ENCODE data around the gene TACC2. TPM values are rescaled to one million over a fixed set of nuclear protein-coding genes. Genes with fewer than 3 reads are reported as not detected.
"Not testable (repeated sequence)": the region's sequence is repeated elsewhere in the genome, so short reads cannot be mapped to it uniquely, and the experiment has no call there.

Gene TACC2
- polyA plus RNA-seq, 5 donors = 15.5 to 32.4 (median 24.3) TPM

DNA sequence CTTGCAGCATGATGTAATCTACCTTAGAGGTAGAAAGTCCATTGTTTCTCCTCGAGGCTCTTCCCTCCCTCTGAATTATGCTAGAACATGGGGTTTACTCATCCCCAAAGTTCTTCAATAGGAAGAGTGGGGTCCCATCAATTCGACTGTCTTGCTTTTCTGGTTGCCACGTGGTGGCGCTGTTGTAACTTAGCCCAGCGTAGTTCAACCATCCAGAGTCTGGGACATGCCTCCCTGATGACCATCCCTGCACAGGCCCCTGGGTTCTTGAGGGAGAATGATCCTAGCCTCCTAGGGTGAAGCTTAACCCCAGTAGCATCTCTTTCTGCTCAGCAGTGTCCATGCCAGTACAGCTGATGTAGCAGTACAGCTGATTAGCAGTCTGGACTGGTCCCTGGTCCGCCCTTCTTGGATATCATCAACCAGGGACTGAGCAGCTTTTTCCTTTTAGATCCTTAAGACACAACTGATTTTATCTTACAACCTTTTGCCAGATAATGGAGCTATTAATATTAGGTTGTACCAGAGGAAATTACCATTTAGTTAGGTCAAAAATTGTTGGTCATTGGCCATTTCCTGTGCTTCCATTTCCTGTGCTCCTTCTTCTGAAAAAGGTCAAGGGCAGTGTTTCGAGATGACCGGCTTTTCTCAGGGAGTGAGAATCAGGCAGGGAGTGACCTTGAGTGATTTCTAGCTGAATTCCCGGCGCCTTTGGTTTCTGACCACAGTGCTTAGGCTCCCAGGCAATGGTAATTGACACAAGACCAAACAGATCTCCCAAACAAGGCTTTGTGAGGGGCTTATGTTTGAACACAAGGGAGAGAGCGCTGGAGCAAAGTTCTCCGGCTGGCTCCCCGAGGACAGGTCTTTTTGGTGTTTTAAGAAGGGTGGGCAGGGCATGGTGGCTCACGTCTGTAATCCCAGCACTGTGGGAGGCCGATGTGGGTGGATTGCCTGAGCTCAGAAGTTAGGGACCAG lies 65.4 kb downstream of the TACC2 start:
- no peak for DNase-seq

DNA sequence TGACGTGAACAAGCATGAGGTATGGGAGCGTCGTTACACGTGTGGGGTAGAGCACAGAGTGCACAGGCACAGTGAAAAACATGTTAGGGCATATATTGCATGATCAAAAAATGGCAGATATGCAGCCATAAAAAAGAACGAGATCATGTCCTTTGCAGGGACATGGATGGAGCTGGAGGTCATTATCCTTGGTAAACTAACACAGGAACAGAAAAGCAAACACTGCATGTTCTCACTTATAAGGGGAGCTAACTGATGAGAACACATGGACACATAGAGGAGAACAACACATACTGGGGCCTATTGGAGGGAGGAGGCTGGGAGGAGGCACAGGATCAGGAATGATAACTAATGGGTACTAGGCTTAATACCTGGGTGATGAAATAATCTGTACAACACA lies 66.3 kb downstream of the TACC2 start:
- no peak for DNase-seq

DNA sequence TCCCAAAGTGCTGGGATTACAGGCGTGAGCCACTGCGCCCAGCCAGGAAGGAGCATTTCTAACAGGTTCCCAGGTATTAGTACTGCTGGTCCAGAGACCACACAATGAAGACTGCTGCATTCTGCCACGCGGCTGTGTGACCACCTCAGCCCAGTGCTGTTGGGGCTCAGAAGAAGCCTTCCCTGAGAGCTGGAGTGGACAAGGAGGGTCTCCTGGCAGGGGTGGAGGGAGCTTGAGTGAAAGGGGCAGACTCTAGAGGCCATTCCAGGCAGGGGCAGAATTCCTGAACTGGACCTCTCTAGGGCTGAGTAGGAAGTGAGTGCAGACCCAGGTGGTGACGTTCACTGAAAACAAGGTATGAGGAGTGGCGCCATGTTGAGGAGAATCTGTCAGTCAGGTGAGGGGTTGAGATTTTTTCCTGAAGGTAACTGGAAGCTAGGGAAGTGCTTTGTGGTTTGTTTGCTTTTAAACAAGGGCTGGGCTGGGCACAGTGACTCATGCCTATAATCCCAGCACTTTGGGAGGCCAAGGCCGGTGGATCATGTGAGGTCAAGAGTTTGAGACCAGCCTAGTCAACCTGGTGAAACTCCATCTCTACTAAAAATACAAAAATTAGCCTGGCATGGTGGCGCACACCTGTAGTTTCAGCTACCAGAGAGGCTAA lies 67.6 kb downstream of the TACC2 start:
- DNase-seq = no peak

DNA sequence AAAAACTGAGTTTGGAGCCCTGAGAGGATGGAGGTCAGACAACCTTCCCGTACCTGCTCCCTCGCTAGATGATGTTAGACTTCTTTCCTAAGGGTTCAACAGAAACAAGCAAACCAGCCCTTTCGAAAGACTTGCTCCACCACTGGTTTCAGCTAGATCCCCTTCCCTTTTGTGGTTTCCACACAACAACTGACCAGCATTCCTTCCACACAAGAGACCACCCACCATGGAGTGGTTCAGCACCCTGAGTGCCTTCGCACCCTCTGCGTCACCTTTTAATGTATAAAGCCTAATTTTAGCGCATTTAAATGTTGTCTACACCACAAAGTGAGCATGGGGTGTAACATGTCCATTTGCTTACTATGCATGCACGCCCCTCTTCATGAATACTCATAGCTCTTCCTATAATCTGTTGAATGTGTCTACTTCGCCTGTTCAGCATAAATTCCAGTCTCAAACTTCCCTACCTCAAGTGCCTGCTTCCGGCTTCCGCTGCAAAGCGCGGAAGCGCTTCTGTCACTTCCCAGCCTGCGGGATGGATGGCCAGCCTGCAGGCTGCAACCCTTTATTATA lies 69.0 kb downstream of the TACC2 start:
- DNase-seq = no peak

DNA sequence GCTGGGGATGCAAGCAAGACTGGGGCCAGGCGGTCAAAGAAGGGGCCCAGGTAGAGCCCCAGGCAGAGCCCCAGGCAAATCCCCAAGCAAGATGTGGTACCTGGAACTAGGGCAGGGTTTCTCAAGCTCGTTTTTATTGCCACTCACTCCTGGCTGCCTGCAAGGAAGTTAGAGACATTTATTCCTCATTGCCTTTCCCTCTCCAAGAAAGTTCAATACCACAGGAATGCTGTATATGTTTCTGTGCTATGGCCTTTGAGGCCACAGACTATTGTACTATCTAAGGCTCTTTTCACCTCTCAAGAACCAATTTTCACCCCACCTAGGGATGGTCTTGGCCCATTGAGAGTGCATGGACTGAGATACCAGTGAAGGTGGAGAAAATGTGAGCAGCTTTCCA lies 71.3 kb downstream of the TACC2 start:
- no peak for DNase-seq

DNA sequence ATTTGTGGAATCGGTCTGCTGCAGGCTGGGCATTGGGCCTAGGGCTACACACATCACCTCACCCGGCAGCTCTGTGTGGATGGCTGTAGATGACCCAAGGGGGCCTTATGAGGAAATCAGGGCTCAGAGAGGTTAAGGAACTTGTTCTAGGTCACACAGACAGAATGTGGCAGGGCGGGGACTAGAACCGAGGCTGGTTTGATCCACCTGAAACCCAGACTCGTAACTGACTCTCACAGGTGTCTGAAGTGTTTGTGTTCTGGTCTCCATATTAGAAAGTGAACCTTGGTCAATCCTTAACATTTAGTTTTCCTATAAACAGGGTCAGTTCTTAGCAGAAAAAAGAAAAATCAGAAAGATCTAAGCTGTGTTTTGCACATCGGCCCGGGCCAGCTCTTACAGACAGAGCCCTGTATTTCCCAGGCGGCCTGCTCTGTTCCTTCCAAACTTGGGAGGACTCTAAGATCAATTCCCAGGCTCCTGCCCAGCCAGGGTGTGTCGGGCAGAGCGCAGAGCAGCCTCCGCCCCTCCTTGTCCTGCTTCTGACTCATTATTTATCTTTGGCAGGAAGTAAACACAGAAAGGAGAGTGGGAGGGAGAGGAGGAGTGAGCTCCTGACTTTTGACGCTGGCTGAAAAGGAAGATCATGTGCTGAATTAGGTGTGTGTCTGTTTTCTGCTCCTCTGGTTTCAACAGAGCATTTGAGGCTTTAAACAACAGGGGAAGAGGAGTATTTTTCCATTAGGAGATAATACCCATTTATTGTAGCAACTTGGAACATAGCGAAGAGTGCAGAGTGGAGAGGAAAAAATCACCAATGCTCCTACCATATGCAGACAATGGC lies 74.1 kb downstream of the TACC2 start:
- peak; percentile 24 to 38 for DNase-seq

DNA sequence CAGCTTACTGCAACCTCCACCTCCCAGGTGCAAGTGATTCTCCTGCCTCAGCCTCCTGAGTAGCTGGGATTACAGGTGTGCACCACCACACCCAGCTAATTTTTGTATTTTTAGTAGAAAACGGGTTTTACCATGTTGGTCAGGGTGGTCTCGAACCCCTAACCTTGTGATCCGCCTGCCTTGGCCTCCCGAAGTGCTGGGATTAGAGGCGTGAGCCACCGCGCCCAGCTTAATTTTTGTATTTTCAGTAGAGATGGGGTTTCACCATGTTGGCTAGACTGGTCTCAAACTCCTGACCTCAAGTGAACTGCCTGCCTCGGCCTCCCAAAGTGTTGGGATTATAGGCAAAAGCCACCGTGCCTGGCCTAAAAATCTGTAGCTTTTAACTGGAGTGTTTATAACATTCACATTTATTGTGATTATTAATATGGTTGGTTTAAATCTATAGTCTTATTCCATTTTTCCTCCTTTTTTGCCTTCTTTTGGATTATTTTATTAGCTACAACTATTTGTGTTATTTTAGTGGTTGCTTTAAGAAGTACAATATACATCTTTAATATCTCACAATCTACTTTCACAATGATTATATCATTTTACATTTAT lies 77.5 kb downstream of the TACC2 start:
- DNase-seq = not testable (repeated sequence)

DNA sequence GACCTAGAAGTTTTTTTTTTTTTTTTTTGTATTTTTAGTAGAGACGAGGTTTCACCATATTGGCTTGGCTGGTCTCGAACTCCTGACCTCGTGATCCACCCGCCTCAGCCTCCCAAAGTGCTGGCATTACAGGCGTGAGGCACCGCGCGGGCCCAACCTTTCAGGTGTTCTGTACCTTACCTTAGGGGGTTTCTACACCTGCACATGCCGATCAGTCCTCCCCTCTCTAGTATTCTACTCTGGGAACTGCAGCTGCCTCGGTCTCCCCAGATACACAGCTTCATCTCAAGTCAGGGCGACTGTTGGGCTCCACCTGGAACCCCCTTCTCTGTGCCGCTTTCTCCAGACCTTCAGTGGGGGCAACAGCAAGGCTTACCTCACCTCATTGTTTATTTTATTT lies 79.9 kb downstream of the TACC2 start:
- no peak for DNase-seq

DNA sequence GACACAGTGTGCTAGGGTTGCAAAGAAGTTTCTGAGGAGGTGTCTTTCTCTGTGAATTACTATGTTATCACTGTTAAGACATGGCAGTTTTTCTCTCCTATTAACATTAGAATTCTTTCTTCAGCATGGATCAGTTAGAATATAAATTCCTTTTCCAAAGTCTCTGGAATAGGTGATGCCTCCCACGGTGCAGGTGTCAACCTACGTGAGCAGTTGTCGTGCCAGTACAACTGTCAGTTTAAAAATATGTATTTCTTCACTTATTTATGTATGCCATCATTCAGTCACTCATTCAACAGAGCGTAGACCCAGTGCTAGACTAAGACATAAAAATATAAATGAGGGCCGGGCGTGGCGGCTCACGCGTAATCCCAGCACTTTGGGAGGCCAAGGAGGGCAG lies 83.5 kb downstream of the TACC2 start:
- DNase-seq = no peak

DNA sequence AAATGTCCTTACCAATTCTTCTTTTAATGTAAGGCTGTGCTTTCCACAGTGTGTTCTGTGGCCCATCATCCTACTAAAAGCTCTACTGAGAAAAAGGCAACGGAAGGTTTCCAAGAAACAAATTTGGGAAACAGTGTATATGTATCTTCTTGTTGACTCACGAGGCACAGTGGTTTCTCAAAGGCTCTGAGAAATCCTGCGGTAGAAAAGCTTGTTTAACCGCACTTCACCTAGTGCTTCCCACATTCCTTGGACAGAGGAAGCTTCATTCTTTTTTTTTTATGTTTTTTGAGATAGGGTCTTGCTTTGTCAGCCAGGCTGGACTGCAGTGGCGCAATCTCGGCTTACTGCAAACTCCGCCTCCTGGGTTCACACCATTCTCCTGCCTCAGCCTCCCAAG lies 84.5 kb downstream of the TACC2 start:
- no peak for DNase-seq

DNA sequence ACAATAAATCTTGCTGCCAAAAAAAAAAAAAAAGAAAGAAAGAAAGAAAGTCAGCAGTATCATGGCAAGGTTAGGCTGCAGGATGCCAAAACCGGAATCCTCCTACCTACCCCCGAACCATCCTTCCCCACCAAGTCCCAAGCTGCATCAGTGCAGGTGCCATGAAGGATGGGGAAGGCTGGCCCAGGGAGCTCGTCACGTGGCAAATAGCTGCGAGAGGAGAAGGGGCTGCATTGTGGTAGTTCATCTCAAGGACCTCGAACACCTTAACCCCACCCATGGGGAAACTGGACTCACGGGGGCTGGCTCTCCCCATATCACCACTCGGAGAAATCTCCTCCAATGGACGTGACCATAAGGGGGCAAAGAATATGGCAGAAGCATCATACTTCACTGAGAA lies 86.2 kb downstream of the TACC2 start:
- no peak for DNase-seq

DNA sequence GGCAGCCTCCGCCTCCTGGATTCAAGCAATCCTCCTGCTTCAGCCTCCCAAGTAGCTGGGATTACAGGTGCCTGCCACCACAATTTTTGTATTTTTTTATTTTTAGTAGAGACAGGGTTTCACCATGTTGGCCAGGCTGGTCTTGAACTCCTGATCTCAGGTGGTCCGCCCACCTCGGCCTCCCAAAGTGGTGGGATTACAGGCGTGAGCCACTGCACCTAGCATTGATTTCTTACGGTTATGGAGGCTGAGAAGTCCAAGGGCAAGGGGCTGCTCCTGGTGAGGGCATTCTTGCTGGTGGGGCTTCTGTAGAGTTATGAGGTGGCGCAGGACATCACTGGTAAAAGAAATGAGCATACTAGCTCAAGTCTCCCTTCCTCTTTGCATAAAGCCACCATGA lies 86.9 kb downstream of the TACC2 start:
- not testable (repeated sequence) for DNase-seq

DNA sequence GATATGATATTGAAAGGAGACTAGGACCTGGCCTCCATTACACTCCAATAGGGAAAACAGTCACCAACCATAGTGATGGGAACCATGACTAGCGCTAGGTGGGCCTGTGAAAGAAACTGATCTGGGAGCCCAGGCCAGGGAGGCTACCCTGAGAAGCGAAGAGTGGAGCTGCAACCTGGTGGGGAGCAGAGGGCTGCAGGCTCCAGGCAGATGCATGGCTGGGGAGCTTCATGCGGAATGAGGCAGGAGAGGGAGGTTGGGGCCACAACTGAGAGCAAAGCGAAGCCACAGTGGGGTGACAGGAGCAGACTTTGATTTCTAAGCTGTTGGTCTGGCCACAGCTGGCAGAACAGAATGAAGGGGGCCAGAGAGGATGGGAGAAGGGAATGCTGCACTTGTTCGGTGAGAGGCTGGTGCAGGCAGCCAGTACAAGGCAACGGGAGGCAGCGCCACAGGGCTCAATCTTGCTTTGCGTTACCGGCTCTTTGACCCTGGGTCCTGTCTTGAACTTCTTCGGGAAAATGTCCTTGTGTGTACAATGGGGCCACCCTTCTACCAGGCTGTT lies 88.4 kb downstream of the TACC2 start:
- DNase-seq = no peak

DNA sequence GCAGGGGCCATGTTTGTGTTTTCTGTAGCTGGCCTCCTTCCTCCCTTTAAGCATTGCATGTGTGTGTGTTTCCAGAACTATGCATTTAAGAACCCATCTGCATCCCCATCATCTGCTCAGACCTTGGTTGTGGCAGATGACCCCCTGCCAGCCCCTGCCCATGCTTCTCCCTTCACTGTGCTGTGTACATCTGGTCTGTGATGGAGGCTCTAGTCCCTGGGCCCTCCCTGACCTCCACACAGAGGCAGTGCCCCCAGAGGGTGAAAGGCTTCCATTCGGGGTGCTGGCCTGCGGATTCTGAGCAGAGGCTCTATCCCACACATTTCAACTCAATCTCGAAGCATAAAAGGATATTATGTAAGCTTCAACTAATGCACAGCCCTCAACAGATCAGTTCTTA lies 89.4 kb downstream of the TACC2 start:
- DNase-seq = no peak

DNA sequence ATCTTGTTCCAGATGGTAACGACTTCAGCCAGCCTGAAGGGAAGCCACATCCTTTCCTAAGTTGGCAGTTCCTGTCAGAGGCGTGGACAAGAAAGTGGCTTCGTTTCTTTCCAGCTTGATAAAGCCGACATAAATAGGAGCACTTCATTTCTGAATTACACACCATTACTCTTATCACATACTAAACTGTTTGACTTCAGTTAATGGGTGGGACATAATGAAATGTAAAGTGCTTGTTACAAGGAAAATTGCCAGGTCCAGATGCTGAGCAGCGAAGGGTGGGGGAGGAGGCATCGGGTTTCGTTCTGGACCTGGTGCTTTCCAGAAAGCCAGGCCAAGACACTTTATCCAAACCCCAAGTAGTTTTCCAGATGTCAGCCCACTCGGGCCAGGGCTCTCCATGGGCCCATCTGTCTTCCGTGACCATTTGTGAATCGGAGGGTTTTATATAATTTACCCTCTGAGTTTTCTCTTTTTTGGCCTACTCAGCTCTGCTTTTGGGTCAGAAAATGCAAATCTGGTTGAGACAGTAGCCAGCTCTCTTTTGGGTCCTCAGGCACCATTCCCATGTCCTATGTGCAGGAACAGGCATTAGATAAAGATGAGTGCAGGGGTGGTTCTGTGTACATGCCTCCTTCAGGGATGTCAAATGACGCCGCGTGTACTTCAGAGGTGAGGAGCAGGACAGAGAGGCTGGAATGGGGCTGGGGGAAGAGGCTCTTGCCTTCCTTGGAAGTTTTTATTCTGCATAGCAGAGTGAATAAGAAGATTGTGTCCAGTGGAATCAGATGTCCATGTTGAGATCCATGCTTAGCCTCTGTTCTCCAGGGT lies 90.2 kb downstream of the TACC2 start:
- DNase-seq = peak; percentile 62 to 63

DNA sequence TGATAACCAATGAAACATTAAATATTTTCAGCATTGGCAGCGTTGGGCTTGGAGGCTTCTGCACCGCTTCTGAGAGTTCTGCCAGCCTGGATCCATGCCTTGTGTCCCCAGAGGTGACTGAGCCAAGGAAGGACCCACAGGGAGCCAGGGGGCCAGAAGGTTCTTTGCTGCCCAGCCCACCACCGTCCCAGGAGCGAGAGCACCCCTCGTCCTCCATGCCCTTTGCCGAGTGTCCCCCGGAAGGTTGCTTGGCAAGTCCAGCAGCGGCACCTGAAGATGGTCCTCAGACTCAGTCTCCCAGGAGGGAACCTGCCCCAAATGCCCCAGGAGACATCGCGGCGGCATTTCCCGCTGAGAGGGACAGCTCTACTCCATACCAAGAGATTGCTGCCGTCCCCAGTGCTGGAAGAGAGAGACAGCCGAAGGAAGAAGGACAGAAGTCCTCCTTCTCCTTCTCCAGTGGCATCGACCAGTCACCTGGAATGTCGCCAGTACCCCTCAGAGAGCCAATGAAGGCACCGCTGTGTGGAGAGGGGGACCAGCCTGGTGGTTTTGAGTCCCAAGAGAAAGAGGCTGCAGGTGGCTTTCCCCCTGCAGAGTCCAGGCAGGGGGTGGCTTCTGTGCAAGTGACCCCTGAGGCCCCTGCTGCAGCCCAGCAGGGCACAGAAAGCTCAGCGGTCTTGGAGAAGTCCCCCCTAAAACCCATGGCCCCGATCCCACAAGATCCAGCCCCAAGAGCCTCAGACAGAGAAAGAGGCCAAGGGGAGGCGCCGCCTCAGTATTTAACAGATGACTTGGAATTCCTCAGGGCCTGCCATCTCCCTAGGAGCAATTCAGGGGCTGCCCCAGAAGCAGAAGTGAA lies 93.9 kb downstream of the TACC2 start:
- DNase-seq = no peak

DNA sequence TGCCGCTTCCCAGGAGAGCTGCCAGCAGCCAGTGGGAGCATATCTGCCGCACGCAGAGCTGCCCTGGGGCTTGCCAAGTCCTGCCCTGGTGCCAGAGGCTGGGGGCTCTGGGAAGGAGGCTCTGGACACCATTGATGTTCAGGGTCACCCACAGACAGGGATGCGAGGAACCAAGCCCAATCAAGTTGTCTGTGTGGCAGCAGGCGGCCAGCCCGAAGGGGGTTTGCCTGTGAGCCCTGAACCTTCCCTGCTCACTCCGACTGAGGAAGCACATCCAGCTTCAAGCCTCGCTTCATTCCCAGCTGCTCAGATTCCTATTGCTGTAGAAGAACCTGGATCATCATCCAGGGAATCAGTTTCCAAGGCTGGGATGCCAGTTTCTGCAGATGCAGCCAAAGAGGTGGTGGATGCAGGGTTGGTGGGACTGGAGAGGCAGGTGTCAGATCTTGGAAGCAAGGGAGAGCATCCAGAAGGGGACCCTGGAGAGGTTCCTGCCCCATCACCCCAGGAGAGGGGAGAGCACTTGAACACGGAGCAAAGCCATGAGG lies 94.6 kb downstream of the TACC2 start:
- no peak for DNase-seq

DNA sequence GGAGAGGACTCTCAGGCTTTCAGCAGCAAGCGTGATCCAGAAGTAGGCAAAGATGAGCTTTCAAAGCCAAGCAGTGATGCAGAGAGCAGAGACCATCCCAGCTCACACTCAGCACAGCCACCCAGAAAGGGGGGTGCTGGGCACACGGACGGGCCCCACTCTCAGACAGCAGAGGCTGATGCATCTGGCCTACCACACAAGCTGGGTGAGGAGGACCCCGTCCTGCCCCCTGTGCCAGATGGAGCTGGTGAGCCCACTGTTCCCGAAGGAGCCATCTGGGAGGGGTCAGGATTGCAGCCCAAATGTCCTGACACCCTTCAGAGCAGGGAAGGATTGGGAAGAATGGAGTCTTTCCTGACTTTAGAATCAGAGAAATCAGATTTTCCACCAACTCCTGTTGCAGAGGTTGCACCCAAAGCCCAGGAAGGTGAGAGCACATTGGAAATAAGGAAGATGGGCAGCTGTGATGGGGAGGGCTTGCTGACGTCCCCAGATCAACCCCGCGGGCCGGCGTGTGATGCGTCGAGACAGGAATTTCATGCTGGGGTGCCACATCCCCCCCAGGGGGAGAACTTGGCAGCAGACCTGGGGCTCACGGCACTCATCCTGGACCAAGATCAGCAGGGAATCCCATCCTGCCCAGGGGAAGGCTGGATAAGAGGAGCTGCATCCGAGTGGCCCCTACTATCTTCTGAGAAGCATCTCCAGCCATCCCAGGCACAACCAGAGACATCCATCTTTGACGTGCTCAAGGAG lies 95.5 kb downstream of the TACC2 start:
- DNase-seq = no peak
